COLO829 (cell line): ENCODE results near the gene NOB1.
"Not testable (repeated sequence)": the region's sequence is repeated elsewhere in the genome, so short reads cannot be mapped to it uniquely, and the experiment has no call there.

Experiments
- DNase-seq: peaks from one replicate; pipeline ENCODE4 v3.0.0; 2012; ENCODE audit warnings: low spot score

The NOB1 gene

DNA sequence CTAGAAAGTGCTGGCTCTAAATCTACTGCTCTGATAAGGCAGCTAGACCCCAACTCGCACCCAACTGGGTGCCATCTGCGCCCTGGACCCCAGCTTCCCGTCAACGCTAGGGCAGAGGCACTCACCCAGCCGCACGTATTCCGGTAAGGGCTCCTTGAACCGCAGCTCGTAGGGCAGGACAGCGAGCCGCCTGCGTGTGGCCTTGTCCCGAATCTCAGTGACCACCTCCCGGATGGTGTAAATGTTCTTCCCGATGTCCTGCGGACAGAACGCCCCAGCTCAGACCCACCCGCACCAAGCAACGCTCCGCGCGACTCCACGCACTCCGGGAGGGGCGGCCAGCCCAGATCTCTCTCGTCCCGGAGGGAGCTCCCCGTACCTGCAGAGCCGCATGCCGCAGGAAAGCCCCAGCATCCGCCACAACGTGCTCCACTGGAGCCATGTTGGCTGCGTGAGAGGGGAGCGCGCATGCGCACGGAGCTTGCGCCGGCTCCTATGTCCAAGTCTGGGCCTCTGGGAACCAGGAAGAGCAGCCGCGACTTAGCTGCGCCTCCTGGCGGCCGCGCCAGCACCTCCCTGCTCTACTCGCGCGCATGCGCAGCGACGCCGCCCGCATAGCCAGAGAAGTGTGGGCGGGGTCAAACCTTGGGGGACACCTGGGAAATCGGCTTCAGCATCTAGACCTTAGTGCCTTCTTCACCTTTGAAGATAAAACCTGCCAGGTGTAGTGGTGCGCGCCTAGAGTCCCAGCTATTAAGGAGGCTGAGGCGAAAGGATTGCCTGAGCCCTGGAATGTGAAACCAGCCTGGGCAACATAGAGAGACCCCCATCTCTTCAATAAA, at the start of gene NOB1:
Gene NOB1 (minus strand): TSS at position 458 of the 842 bp plus-strand sequence. CDS start 16 bp downstream, at position 442.
- peak; percentile 81 for DNase-seq

DNA sequence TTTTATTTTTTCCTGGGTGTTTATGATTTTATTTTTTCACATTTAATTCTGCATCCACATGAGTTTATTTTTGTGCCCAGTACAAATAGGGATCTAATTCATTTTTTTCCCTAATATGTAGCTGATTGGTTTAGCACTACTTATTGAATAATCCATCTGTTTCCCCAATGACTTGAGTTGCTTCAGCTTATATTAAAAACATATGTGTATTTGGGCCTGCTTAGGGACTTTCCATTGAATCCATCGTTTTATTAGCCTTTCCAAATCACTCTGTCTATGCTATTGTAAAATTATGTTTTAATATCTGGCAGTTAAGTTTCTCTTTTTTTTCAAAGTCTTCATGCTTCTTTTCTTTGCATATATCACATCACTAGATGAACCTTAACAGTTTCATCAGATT, 49.6 kb upstream of the NOB1 start:
- no peak for DNase-seq

DNA sequence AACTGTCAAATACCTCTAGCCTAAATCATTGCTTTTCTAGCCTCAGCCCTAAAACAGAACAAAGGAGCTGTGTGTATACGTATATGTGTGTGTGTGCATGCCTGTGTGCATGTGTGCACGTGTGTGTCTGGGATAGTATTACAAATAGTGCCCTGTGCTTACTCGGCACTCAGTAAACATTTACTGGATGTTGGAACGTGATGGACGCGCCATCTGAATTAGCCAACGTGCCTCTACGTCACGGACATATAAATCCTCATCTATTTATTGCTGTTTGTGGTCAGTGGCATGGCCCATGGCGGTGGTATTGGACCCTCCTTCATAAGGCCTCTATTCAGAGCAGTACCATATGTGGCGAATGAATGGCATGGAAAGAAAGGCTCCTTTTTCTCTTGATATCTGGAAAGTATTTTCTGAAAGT, 44.9 kb upstream of the NOB1 start:
- DNase-seq: peak; percentile 74

DNA sequence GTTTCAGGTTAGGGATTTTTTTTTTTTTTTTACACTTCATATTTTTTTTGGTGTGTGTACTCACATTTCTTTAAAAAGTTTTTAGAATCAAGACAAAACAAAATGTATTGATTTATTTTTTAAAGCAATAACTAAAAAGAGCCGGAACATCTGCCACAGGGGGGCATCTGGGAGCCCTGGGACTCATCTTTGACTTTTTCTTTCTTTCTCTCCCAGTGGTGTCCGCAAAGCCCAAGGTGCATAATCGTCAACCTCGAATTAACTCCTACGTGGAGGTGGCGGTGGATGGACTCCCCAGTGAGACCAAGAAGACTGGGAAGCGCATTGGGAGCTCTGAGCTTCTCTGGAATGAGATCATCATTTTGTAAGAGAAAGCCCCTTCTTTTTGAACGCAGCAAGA, 43.7 kb upstream of the NOB1 start:
- DNase-seq: no peak

DNA sequence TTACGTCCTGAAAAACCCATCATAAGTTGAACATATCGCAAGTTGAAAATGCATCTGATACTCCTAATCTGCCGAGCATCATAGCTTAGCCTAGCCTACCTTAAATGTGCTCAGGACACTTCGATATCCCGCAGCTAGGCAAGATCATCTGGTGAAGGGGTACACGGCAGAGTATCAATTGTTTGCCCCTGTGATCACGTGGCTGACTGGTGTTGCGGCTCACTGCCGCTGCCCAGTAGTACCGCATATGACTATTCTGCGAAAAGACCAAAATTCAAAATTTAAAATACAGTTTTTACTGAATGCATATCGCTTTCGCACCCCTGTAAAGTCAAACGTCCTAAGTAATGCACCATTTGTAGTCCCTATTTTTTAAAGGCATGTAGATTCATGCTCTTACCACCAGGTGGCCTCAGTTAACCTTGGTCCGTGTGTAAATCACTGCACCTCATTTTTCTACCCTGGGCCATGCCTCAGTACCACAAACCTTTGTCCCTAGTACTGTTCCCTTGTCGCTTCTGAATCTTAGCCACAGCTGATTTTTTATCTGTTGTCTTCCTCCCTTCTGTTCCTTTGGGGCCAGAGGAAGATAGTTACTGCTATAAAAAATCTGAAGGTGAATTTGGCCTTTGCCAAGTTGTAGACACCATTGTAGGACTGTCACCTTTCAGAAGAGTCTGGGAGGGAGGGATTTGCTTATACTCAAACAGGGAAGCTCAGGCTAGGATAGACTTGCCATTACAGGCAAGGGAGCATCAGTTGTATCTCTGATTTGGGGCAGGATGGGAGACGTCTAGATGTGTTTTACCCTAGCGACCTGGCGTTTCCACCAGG, 41.8 kb upstream of the NOB1 start:
- DNase-seq: no peak

DNA sequence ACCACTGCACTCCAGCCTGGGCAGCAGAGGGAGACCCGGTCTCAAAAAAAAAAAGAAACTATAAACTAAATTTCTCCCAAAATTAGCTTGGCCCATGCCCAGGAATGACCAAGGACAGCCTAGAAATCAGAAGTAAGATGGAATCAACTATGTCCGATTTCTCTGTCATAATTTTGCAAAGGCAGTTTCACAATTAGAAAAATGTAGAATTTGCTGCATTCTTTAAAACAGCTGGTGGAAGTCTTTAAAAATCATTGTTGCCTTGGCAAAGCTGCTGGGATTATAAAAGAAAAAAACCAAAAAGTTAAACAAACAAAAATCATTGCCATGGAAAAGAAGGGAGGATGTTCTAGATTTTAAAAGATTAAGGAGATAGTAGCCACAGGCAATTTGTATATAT, 39.8 kb upstream of the NOB1 start:
- DNase-seq: no peak

DNA sequence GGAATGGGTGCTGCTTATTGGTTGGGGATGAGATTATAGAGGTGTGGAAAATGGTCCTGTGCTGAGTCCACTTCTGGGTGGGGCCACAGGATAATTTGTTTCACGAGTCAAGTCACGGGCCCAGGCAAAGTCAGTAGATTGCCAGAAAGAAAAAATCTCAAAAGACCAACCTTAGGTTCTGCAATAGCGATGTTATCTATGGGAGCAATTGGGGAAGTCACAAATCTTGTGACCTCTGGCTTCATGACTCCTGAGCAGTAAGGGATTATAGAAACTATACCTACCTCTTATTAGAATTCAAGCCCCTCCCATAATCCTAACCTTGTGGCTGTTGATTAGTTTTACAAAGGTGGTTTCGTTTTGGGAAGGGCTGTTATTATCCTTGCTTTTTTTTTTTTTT, 38.8 kb upstream of the NOB1 start:
- DNase-seq: no peak

DNA sequence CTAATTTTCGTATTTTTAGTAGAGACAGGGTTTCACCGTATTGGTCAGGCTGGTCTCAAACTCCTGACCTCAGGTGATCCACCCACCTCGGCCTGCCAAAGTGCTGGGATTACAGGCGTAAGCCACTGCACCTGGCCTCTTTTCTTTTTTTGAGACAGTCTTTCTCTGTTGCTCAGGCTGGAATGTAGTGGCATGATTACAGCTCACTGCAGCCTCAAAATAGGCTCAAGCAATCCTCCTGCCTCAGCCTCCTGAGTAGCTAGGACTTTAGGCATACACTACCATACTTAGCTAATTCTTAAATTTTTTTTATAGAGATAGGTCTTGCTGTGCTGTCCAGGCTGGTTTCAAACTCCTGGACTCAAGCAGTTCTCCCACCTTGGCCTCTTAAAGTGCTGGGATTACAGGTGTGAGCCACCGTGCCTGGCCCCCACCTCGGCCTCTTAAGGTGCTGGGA, 36.7 kb upstream of the NOB1 start:
- DNase-seq: not testable (repeated sequence)

DNA sequence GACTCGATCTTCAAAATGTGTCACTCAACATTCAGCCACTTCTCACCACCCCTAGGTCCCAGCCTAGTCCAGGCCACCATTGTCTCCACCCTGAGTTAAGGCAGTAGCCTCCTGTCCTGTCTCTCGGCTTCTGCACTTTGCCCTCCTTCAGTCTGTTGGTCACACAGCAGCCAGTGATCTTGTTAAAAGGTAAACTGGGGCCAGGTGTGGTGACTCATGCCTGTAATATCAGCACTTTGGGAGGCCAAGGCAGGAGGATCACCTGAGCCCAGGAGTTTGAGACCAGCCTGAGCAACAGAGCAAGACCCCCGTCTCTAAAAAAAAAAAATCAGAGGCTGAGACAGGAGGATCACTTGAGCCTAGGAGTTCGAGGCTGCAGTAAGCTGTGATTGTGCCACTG, 33.2 kb upstream of the NOB1 start:
- no peak for DNase-seq

DNA sequence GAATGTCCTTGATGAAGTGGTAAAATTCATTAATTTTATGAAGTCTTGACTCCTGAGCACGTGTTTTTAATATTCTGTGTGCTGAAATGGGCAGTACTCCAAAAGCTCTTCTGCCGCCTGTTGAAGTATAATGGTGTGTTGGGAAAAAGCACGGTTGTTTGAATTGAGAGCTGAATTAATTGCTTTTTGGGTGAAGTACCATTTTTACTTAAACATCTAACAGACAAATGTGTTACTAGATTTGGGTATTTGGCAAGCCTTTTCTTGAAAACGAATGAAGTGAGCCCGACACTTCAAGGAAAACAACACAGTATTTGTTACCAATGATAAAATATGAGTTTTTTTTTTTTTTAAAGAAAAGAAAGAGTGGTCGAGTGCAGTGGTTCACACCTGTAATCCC, 29.9 kb upstream of the NOB1 start:
- DNase-seq: no peak

DNA sequence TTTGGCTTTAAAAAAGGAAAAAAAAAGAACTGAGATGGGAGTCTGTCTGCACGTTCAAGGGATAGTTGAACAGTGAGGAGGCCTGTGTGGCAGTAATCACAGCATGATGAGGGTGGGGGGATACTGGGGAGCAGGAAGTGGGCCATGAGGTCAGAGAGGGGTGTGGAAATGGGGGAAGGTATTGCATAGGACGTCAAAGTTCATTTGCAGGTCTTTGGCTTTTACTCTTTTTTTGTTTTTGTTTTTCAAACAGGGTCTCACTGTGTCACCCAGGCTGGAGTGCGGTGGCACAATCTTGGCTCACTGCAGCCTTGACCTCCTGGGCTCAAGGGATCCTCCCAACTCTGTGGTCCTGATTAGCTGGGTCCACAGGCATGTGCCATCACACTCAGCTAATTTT, 26.4 kb upstream of the NOB1 start:
- DNase-seq: no peak

DNA sequence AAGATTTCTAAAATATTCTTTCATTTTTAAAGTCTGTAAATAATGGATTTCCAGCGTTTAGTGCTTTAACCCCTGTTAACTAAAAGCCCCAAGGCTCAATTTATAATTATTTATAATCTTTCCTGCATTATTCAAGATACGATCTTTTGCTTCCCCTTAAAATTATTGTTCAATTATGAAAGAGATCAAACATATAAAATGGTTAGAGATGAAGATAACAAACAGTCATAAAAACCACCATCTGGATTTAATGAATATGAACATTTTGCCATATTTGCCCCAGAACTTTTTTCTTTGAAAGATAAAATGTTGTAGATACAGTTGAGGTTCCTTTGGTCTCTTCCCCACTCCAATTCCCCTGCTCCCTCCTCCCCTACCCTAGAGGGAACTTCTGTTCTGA, 25.0 kb upstream of the NOB1 start:
- no peak for DNase-seq

DNA sequence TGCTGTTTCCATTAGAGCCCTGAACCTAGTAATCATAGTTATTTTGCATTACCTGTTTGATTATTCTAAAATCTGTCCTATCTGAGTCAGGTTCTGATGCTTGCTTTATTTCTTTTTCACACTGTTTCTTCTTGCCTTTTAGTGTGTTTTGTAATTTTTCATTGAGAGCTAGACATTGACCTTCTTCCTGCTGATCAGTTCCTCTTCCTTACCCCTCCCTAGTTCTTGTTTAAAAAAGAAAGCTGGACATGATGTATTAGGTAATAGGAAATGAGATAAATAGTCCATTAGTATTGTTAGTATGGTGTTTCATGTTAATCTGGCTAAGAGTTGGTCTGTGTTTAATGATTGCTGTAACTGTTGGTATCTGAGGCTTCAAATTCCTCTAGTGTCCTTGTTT, 20.8 kb upstream of the NOB1 start:
- no peak for DNase-seq

DNA sequence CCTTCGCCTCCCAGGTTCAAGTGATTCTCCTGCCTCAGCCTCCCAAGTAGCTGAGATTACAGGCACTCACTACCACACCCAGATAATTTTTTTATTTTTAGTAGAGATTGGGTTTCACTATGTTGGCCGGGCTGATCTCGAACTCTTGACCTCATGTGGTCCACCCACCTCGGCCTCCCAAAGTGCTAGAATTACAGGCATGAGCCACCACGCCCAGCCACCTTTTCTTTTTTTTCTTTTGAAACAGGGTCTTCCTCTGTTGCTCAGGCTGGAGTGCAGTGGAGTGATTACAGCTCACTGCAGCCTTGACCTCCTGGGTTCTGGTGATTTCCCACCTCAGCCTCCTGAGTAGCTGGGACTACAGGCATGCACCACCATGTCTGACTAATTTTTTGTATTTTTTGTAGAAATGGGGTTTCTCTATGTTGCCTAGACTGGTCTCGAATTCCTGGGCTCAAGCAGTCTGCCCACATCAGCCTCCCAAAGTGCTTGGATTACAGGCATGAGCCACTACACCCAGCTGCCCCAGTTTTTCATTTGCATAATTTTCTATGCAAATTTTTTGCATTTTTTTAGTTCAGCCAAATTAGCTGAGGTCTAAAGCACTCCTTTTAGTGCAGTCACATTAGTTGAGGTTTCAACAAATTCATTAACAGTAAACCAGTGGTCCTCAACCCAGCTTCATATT, 18.7 kb upstream of the NOB1 start:
- no peak for DNase-seq

DNA sequence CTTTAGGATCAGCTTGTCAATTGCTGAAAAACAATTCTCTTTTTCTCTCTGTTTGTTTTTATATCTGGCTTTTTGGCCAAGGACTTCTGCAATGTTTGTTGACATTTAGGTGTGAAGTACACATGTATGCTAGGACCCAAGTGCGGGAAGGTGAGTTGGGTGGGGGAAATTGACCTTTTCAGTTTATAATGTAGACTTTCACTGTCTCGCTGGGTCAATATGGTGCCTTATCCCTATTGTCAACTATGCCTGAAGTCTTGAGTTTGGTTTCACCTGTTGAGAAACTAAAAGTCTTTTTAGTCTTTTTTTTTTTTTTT, 16.9 kb upstream of the NOB1 start:
- DNase-seq: no peak

DNA sequence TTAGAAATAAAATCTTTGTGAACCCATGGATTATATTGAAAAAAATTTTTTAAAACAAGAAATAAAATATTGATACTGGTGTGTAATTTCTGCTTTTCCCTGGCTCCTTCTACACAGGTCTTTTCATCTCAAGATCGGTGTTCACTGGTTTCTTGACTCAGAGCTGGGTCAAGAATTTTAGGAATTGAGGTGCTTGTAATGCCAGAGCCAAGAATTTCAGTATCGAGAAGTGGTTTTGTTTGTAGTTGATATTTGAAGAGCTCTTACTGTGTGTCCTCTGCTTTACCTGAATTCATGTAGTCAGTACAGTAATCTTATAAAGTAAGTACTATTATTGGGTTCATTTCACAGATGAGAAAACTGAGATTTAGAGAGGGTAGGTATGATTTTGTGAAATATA, 14.7 kb upstream of the NOB1 start:
- DNase-seq: no peak

DNA sequence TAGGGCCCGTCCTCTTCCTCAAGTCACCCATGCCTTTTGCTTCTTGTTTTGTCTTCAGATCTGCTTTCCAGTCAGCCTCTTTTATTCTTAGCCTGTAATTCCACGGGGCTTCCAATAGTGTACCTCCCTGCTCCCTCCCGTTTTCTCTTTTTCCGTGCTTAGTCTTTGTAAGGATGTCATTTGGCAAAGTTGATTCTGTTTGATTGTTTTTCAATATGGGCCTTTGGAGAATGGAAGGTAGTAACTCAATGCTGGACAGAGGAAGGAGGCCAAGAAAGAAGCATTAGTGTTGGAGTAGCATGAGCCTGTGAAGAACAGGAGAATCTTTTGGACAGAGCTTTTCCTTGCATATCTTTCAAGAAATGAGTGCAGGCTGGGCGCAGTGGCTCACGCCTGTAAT, 13.9 kb upstream of the NOB1 start:
- DNase-seq: no peak

DNA sequence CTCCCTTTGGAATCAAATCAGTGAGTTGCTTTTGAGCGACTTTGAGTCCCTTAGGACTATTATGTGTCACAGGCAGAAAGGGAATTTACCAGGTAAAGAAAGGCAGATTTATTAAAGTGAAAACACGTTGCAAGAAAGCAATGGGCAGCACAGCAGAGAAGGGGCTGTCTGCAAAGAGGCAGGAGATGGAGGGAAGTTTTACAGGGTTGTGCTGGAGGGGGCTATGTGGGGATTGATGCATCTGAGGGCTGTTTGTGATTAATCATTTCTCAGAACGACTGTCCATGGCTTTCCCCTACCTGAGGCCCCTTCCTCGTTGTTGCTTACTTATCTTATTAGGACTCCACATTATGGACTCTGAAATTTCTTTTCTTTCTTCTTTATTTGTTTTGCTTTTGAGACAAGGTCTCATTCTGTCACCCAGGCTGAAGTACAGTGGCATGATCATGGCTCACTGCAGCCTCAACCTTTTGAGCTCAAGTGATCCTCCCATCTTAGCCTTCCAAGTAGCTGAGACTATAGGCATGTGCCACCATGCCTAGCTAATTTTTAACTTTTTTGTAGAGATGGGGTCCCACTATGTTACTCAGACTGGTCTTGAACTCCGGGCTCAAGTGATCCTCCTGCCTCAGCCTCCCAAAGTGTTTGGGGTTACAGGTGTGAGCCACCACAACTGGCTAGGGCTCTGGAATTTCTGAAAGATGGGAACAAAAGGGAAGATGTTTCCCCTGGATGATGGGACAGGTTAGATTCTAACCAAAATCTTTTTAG, 12.9 kb upstream of the NOB1 start:
- DNase-seq: no peak

DNA sequence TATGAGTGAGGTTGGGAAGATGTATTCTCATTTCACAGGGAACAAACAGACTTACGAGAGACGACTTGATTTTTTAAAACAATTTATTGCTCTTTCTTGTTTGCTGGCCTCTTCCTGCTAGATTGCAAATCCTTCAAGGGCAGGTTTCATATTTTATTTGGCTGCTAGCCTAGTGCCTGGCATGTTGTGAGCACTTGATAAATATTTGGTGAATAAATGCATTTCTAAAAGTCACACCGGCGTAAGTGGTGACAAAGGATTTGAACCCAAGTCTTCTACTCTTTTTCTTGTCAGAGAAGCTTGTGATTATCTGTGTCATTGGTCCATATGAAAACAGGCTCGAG, 8.8 kb upstream of the NOB1 start:
- no peak for DNase-seq

DNA sequence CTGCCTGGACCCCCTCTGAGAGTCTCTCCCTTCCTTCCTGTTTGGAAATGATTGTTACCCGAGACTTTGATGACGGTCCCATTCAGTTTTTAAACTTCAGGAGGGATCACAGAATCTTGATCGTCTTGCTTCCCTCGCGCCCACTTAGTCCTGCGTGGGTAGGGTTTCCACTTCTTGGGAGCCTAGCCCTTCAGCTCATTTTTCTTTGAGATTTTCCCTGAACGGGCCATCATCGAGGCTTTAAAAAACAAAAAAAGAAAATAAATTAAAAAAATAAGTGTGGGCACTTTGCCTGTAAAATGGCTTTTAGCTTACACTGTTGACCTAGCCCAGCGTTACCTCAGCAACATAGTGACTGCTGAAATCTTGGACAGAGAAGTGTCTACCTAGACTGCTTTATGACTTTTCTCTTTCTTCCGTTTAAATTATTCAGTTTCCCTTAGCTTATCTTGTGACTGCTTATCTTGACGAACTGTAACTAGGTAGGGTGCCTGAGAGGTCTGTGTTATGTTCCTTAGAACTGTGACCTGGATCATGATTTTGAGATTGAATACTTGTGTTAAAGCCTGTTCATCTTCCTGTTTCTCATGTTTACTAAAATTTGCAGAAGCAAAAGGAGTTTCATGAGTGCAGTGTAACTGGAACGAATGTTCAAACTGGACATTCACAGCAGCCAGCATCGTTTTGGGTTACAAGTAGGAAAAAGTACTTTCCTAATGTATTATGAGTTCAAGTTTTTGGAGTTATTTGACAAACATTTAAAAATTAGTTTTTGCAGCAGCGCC, 8.3 kb upstream of the NOB1 start:
- DNase-seq: no peak
